Stomach (tissue), 4 donors: ENCODE measurements around the gene SPATA31C1.

Experiments
- POLR2A ChIP-seq, 4 donors: fragments of 450-650 bp; IDR thresholded peaks; one replicate each; pipeline ENCODE4 v1.6.1; 2016; ENCODE audit warnings: antibody characterized with exemption in 4 of 4, control low read depth in 2 of 4, mild to moderate bottlenecking in 1 of 4, moderate library complexity in 1 of 4
- POLR2AphosphoS5 ChIP-seq, 3 donors: sonication (generic); formaldehyde crosslinking; IDR thresholded peaks; one replicate each; pipeline ENCODE4 v1.6.1; 2016; ENCODE audit warnings: antibody characterized with exemption in 3 of 3

DNA sequence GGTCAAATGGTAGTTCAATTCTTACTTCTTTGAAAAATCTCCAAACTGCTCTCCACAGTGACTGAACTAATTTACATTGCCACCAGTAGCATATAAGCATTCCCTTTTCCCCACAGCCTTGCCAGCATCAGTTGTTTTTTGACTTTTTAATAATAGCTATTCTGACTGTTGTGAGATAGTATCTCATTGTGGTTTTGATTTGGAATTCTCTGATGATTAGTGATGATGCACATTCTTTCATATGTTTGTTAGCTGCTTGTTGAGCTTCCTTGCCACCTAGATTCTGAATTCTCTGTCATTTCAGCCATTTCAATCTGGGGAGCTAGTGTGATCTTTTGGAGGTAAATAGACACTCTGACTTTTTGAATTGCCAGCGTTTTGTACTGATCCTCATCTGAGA is 32.5 kb downstream of the SPATA31C1 start:
- TF ChIP-seq POLR2A (IDR thresholded peaks at IDR 0.05) (no peak), POLR2AphosphoS5 (IDR thresholded peaks at IDR 0.05) (no peak)
